ENCODE results near the gene CHPT1. TPM values are rescaled to one million over a fixed set of nuclear protein-coding genes. Genes with fewer than 3 reads are reported as not detected.

The CHPT1 gene
- polyA plus RNA-seq, 1 experiment, result 21.2 TPM

GRCh38 chr12:101720118-101720517 is 22.7 kb downstream of the CHPT1 start:
- Histone ChIP-seq H3K4me3 (ENCODE audit: low read depth, low read length) (no peak overlapping the region), H3K36me3 (ENCODE audit: control insufficient read depth, insufficient read depth, low read length) (no peaks in the 10 kb centered on the region), H3K27me3 (ENCODE audit: control insufficient read depth, insufficient read depth, low read length) (no peaks in the 10 kb centered on the region)
- no peak for DNase-seq (ENCODE audit: low read depth)
- no peak for TF ChIP-seq CTCF (IDR thresholded peaks at IDR 0.05; ENCODE audit: insufficient read depth, low read depth, low read length)
- ChIA-PET POLR2A (no interaction called here), CTCF (no interaction called here)

- Histone ChIP-seq H3K36me3 (ENCODE audit: control insufficient read depth, insufficient read depth, low read length) (no peaks in the 10 kb centered on the region), H3K4me3 (ENCODE audit: low read depth, low read length) (no peak overlapping the region), H3K27me3 (ENCODE audit: control insufficient read depth, insufficient read depth, low read length) (no peaks in the 10 kb centered on the region)
- TF ChIP-seq CTCF (IDR thresholded peaks at IDR 0.05; ENCODE audit: insufficient read depth, low read depth, low read length), result no peak
- ChIA-PET CTCF (interaction anchor here (0.9 kb wide), 1 partner anchor 13 kb away, joined by 3 read pairs; no protein-coding TSS in a partner anchor), POLR2A (no interaction called here)
- no peak for DNase-seq (ENCODE audit: low read depth)
Measured at GRCh38 chr12:101722392-101722791, 25.0 kb downstream of the CHPT1 start.

GRCh38 chr12:101727098-101727497 is 29.7 kb downstream of the CHPT1 start:
- no peak overlapping the region for H3K4me3 ChIP-seq (ENCODE audit: low read depth, low read length)
- H3K27me3 ChIP-seq (ENCODE audit: control insufficient read depth, insufficient read depth, low read length), result no peaks in the 10 kb centered on the region
- CTCF ChIA-PET, result no interaction called here
- no peak for DNase-seq (ENCODE audit: low read depth)
- H3K36me3 ChIP-seq (ENCODE audit: control insufficient read depth, insufficient read depth, low read length), result no peaks in the 10 kb centered on the region
- POLR2A ChIA-PET, result no interaction called here
- no peak for TF ChIP-seq CTCF (IDR thresholded peaks at IDR 0.05; ENCODE audit: insufficient read depth, low read depth, low read length)

- POLR2A ChIA-PET, result no interaction called here
- no peak for TF ChIP-seq CTCF (IDR thresholded peaks at IDR 0.05; ENCODE audit: insufficient read depth, low read depth, low read length)
- CTCF ChIA-PET, result no interaction called here
- Histone ChIP-seq H3K4me3 (ENCODE audit: low read depth, low read length) (no peak overlapping the region), H3K36me3 (ENCODE audit: control insufficient read depth, insufficient read depth, low read length) (no peaks in the 10 kb centered on the region), H3K27me3 (ENCODE audit: control insufficient read depth, insufficient read depth, low read length) (no peaks in the 10 kb centered on the region)
- DNase-seq (ENCODE audit: low read depth), result no peak
Measured at GRCh38 chr12:101729842-101730241, 32.4 kb downstream of the CHPT1 start.

DNA sequence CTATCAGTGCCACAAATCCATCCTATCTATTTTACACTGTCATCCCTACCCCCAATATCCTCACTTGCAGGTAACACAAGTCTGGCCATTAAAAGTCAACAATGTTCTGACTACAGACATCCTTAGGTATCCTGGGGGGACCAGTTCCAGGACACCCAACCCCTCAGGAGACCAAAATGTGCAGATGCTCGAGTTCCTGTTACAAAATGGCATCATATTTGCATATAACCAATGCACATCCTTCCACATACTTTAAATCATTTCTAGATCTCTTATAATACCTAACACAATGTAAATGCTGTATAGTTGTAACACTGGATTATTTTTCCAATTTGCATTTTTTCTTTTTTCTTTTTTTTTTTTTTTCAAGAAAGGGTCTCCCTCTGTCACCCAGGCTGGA is 34.9 kb downstream of the CHPT1 start:
- POLR2A ChIA-PET, result no interaction called here
- DNase-seq (ENCODE audit: low read depth), result no peak
- no peaks in the 10 kb centered on the region for H3K36me3 ChIP-seq (ENCODE audit: control insufficient read depth, insufficient read depth, low read length)
- H3K27me3 ChIP-seq (ENCODE audit: control insufficient read depth, insufficient read depth, low read length), result no peaks in the 10 kb centered on the region
- H3K4me3 ChIP-seq (ENCODE audit: low read depth, low read length), result no peak overlapping the region
- TF ChIP-seq CTCF (IDR thresholded peaks at IDR 0.05; ENCODE audit: insufficient read depth, low read depth, low read length), result no peak
- CTCF ChIA-PET, result interaction anchor here (1.0 kb wide), 1 partner anchor 108 kb away, joined by 3 read pairs; no protein-coding TSS in a partner anchor

All from BJ (cell line).